GM12878 (cell line): Measurements from ENCODE around the gene DUSP22. TPM values are rescaled to one million over a fixed set of nuclear protein-coding genes. Genes with fewer than 3 reads are reported as not detected.
A peak's percentile ranks its signal among the peaks of the same experiment; 100 is the strongest.

Experiments
- CBFB ChIP-seq: IDR thresholded peaks from 2 replicates; pipeline ENCODE4 v1.6.1; 2016; ENCODE audit warnings: antibody characterized with exemption, low read depth
- CEBPB ChIP-seq, 2 experiments: fragments of 150-350 bp in 1 of 2; IDR thresholded peaks; 2 replicates each; pipeline ENCODE4 v1.6.1; 2012 to 2014; ENCODE audit warnings: low read depth in 2 of 2, low read length in 2 of 2, borderline replicate concordance in 1 of 2, inconsistent platforms in 1 of 2
- CTCF ChIP-seq, 3 experiments: IDR thresholded peaks in 2 of 3; conservative IDR thresholded peaks in 1 of 3; 2 replicates each; pipeline ENCODE4 v1.5.1; 2011; ENCODE audit warnings: low read depth in 3 of 3, low read length in 3 of 3, mild to moderate bottlenecking in 3 of 3, control low read depth in 2 of 3, moderate library complexity in 2 of 3, inconsistent platforms in 1 of 3, mixed read lengths in 1 of 3; ENCODE audit not compliant: control insufficient read depth in 2 of 3, insufficient read depth in 1 of 3; ENCODE audit errors: extremely low read depth in 1 of 3
- E4F1 ChIP-seq: fragments of 450-650 bp; IDR thresholded peaks from 2 replicates; pipeline ENCODE4 v1.6.1; 2018; ENCODE audit warnings: borderline replicate concordance, mild to moderate bottlenecking; ENCODE audit not compliant: partially characterized antibody
- EZH2 ChIP-seq: IDR thresholded peaks from 2 replicates; pipeline ENCODE4 v1.6.1; 2012; ENCODE audit warnings: low read depth, mild to moderate bottlenecking, control low read depth, inconsistent platforms, low read length, borderline replicate concordance; ENCODE audit not compliant: control insufficient read depth
- GABPA ChIP-seq: IDR thresholded peaks from 2 replicates; pipeline ENCODE4 v1.6.1; 2014; ENCODE audit warnings: antibody characterized with exemption, low read depth, mild to moderate bottlenecking, inconsistent platforms
- HDAC2 ChIP-seq: fragments of 200-600 bp; sonication (generic); IDR thresholded peaks from 2 replicates; pipeline ENCODE4 v1.6.1; 2017
- MYC ChIP-seq: IDR thresholded peaks from 2 replicates; pipeline ENCODE4 v1.6.1; 2011; ENCODE audit warnings: mild to moderate bottlenecking, low read length, moderate library complexity, inconsistent platforms; ENCODE audit not compliant: insufficient read depth, insufficient replicate concordance, insufficient read length, severe bottlenecking
- NFIC ChIP-seq: IDR thresholded peaks from 2 replicates; pipeline ENCODE4 v1.6.1; 2012; ENCODE audit warnings: low read depth, mild to moderate bottlenecking, inconsistent platforms, low read length, moderate library complexity
- NFYA ChIP-seq: IDR thresholded peaks from 2 replicates; pipeline ENCODE4 v1.6.1; 2011; ENCODE audit warnings: low read depth, mild to moderate bottlenecking, low read length, improper control_type of control experiment, borderline replicate concordance
- NR2C2 ChIP-seq: IDR thresholded peaks from 2 replicates; pipeline ENCODE4 v1.6.1; 2011; ENCODE audit warnings: borderline replicate concordance, low read depth; ENCODE audit not compliant: control insufficient read depth, insufficient read length
- PAX8 ChIP-seq: fragments of 450-650 bp; IDR thresholded peaks from 2 replicates; pipeline ENCODE4 v1.6.1; 2017; ENCODE audit warnings: mild to moderate bottlenecking, moderate library complexity
- RCOR1 ChIP-seq: conservative IDR thresholded peaks from 2 replicates; pipeline ENCODE4 v1.6.1; 2012; ENCODE audit warnings: low read depth, low read length, improper control_type of control experiment
- SMAD5 ChIP-seq: IDR thresholded peaks from 2 replicates; pipeline ENCODE4 v1.6.1; 2016; ENCODE audit warnings: antibody characterized with exemption, low read depth
- SP1 ChIP-seq: IDR thresholded peaks from one replicate; pipeline ENCODE4 v1.6.1; 2011; ENCODE audit warnings: low read depth, low read length
- SUPT20H ChIP-seq: IDR thresholded peaks from 2 replicates; pipeline ENCODE4 v1.6.1; 2011; ENCODE audit warnings: low read depth, mild to moderate bottlenecking, low read length, moderate library complexity, borderline replicate concordance; ENCODE audit not compliant: control insufficient read depth
- TARDBP ChIP-seq: IDR thresholded peaks from 2 replicates; pipeline ENCODE4 v1.6.1; 2016; ENCODE audit warnings: borderline replicate concordance
- ZBED1 ChIP-seq: IDR thresholded peaks from 2 replicates; pipeline ENCODE4 v1.6.1; 2016; ENCODE audit warnings: borderline replicate concordance
- polyA plus RNA-seq, 11 experiments: library from polyadenylated mRNA; depleted of rRNA in 4 of 11; unstranded in 6 of 11; stranded (reverse) in 5 of 11; fragments of >200 nt; fragmentation: Nextera tagmentation in 4 of 11; fragmentation: Illumina TruSeq in 1 of 11; extraction: Ambion mirVana in 4 of 11; extraction: Trizol in 1 of 11; gene quantifications; 1 replicate in 1 of 11; 2 replicates in 10 of 11; pipeline versions ENCODE4 v1.2.1 to v1.2.3, GENCODE V29; 2011 to 2016; ENCODE audit warnings: inconsistent platforms in 2 of 11, missing spikeins in 2 of 11, low read depth in 1 of 11
- total RNA-seq, 4 experiments: library from RNA; depleted of rRNA in 3 of 4; stranded (reverse); fragments of >200 nt in 3 of 4; fragmentation: Illumina TruSeq in 1 of 4; extraction: Trizol in 1 of 4; gene quantifications; 2 replicates each; pipeline versions ENCODE4 v1.2.1 to v1.2.3, GENCODE V29; 2013 to 2021
- TF ChIP-seq, protein P1 (sequence below): fragments of 450-650 bp; IDR thresholded peaks from 2 replicates; pipeline ENCODE4 v1.6.1; 2017; ENCODE audit warnings: mild to moderate bottlenecking, moderate library complexity
- TF ChIP-seq, protein P2 (sequence below): IDR thresholded peaks from 2 replicates; pipeline ENCODE4 v1.6.1; 2012; ENCODE audit warnings: low read depth, low read length, improper control_type of control experiment
- TF ChIP-seq, protein P3 (sequence below): IDR thresholded peaks from 2 replicates; pipeline ENCODE4 v1.6.1; 2011; ENCODE audit warnings: low read depth, mild to moderate bottlenecking, low read length, moderate library complexity, borderline replicate concordance; ENCODE audit errors: extremely low read depth

The DUSP22 gene
- total and polyA plus RNA-seq, 10 of the 15 experiments (the other 5 are each of a cell fraction or from before 2014, with no cell fraction given), result 78.9 to 156 (median 107) TPM

- TF ChIP-seq, protein P1, sequence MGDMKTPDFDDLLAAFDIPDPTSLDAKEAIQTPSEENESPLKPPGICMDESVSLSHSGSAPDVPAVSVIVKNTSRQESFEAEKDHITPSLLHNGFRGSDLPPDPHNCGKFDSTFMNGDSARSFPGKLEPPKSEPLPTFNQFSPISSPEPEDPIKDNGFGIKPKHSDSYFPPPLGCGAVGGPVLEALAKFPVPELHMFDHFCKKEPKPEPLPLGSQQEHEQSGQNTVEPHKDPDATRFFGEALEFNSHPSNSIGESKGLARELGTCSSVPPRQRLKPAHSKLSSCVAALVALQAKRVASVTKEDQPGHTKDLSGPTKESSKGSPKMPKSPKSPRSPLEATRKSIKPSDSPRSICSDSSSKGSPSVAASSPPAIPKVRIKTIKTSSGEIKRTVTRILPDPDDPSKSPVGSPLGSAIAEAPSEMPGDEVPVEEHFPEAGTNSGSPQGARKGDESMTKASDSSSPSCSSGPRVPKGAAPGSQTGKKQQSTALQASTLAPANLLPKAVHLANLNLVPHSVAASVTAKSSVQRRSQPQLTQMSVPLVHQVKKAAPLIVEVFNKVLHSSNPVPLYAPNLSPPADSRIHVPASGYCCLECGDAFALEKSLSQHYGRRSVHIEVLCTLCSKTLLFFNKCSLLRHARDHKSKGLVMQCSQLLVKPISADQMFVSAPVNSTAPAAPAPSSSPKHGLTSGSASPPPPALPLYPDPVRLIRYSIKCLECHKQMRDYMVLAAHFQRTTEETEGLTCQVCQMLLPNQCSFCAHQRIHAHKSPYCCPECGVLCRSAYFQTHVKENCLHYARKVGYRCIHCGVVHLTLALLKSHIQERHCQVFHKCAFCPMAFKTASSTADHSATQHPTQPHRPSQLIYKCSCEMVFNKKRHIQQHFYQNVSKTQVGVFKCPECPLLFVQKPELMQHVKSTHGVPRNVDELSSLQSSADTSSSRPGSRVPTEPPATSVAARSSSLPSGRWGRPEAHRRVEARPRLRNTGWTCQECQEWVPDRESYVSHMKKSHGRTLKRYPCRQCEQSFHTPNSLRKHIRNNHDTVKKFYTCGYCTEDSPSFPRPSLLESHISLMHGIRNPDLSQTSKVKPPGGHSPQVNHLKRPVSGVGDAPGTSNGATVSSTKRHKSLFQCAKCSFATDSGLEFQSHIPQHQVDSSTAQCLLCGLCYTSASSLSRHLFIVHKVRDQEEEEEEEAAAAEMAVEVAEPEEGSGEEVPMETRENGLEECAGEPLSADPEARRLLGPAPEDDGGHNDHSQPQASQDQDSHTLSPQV, result no peak
- TF ChIP-seq, protein P2, sequence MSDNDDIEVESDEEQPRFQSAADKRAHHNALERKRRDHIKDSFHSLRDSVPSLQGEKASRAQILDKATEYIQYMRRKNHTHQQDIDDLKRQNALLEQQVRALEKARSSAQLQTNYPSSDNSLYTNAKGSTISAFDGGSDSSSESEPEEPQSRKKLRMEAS, result no peak
- TF ChIP-seq GABPA (no peak), EZH2 (0 out of 2 replicates have a peak, but pooled peaks have one; percentile 60), TARDBP (no peak), SP1 (no peak), E4F1 (no peak), CEBPB (IDR thresholded peaks at IDR 0.05; ENCODE audit: borderline replicate concordance in 1 of 2, low read depth in 2 of 2, low read length in 2 of 2) (no peak), CTCF (IDR thresholded peaks at IDR 0.05 in 2 of 3, conservative IDR thresholded peaks at IDR 0.05 in 1 of 3; ENCODE audit: control insufficient read depth in 2 of 3, extremely low read depth in 1 of 3, insufficient read depth in 1 of 3, low read depth in 3 of 3, low read length in 3 of 3) (peak; percentile 5 to 45 (median 34); a peak in 3 of 6 replicates), NFIC (peak; percentile 52), SMAD5 (peak; percentile 58; the same call in 1 of the 2 replicates), HDAC2 (no peak), ZBED1 (no peak; the same call in 1 of the 2 replicates), PAX8 (no peak), NFYA (no peak), NR2C2 (no peak), SUPT20H (no peak), CBFB (no peak), MYC (no peak), RCOR1 (no peak)
- TF ChIP-seq, protein P3, sequence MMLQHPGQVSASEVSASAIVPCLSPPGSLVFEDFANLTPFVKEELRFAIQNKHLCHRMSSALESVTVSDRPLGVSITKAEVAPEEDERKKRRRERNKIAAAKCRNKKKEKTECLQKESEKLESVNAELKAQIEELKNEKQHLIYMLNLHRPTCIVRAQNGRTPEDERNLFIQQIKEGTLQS, result no peak
Observed at GRCh38 chr6:389622-390021, 97.3 kb downstream of the DUSP22 start (continued).
